Astrocyte of the cerebellum (primary cell): Measurements from ENCODE around the gene ESRP2.

ENCODE experiments used
- DNase-seq: peaks from one replicate; pipeline ENCODE4 v3.0.0-alpha.2; 2011; ENCODE audit warnings: low read depth
- H3K4me3 ChIP-seq: 2 replicates; pipeline ENCODE4 v1.5.1; 2011; ENCODE audit warnings: mild to moderate bottlenecking, low read depth, low read length, moderate library complexity
- in situ Hi-C: cut with HindIII; loops from 2 replicates; pipeline ENCODE4 v1.10.0; 2017; ENCODE audit warnings: low sequenced_read_pairs
- TF ChIP-seq, protein P1 (sequence below): IDR thresholded peaks from 2 replicates; pipeline ENCODE4 v1.5.1; 2012; ENCODE audit warnings: low read length, low read depth, moderate library complexity, mild to moderate bottlenecking; ENCODE audit errors: missing control alignments

Gene ESRP2

DNA sequence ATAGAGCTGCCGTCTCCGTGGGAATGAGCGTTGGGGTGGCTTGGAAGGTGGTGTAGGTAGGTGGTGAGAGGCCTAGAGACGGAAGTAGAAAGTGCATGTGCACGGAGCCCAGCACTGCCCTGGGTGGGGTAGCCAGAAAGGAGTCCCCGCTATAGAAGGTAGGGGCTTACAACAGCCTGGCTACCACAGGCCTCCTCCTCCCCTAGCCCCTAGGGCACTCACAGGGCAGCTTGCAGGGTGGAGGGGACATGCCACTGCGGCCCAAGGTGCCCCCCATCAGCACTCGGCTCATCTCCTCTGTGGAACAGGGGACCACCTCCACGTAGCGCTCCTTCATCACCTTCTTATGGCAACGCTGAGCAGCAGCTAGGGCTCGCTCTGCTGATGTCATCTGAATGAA is 5.0 kb downstream of the ESRP2 start:
- TF ChIP-seq, protein P1, sequence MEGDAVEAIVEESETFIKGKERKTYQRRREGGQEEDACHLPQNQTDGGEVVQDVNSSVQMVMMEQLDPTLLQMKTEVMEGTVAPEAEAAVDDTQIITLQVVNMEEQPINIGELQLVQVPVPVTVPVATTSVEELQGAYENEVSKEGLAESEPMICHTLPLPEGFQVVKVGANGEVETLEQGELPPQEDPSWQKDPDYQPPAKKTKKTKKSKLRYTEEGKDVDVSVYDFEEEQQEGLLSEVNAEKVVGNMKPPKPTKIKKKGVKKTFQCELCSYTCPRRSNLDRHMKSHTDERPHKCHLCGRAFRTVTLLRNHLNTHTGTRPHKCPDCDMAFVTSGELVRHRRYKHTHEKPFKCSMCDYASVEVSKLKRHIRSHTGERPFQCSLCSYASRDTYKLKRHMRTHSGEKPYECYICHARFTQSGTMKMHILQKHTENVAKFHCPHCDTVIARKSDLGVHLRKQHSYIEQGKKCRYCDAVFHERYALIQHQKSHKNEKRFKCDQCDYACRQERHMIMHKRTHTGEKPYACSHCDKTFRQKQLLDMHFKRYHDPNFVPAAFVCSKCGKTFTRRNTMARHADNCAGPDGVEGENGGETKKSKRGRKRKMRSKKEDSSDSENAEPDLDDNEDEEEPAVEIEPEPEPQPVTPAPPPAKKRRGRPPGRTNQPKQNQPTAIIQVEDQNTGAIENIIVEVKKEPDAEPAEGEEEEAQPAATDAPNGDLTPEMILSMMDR, result no peak
- in situ Hi-C loops, result no loop called here
- DNase-seq, result no peak
- H3K4me3 ChIP-seq, result no peak overlapping the region

GRCh38 chr16:68230176-68230571 is 5.8 kb downstream of the ESRP2 start:
- no peak overlapping the region for H3K4me3 ChIP-seq
- in situ Hi-C loops, result no loop called here
- no peak for DNase-seq
- TF ChIP-seq, protein P1, result no peak

DNA sequence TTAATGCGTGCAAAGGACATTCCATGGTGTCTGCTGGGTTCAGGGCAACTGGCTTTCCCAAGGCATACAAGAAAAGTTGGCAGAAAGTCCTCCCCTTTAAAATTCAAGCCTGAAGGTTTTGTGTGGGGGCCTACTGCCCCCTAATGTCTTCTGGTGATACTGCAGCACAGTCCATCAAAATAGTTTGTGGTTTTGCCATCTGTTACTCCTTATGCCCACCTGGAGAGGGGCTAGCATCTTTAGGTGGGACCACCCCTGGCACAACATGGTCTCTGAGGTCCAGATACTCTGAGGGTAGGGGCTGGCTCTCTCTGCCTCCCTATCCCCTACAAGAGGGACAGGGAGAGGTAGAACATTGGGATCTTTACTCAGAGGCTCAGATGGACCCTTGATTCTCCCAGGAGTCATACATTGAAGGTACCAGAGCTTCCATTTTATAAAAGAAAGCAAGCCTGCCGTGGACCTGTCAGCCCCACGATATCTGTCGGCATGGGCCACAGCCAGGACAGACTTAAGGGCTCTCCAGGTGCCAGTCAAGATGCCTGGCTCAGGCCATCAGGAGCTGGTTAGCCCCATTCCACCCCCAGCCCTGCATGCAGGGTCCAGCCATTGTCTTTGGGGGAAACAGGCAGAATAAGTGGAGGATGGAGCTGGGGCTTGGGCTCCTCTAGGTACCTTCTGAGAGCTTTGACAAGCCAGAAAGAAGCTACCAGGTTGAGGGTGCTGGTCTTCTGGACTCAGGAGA is 6.3 kb downstream of the ESRP2 start:
- in situ Hi-C loops, result no loop called here
- DNase-seq, result peak; percentile 46
- TF ChIP-seq, protein P1, result peak; percentile 96
- H3K4me3 ChIP-seq, result no peak overlapping the region

GRCh38 chr16:68228652-68229051 is 7.3 kb downstream of the ESRP2 start:
- TF ChIP-seq, protein P1, result no peak
- in situ Hi-C loops, result no loop called here
- no peak overlapping the region for H3K4me3 ChIP-seq
- no peak for DNase-seq

- H3K4me3 ChIP-seq, result no peak overlapping the region
- in situ Hi-C loops, result no loop called here
- TF ChIP-seq, protein P1, result no peak
- DNase-seq, result no peak
These were observed 7.9 kb downstream of the ESRP2 start for GRCh38 chr16:68227850-68228553.

DNA sequence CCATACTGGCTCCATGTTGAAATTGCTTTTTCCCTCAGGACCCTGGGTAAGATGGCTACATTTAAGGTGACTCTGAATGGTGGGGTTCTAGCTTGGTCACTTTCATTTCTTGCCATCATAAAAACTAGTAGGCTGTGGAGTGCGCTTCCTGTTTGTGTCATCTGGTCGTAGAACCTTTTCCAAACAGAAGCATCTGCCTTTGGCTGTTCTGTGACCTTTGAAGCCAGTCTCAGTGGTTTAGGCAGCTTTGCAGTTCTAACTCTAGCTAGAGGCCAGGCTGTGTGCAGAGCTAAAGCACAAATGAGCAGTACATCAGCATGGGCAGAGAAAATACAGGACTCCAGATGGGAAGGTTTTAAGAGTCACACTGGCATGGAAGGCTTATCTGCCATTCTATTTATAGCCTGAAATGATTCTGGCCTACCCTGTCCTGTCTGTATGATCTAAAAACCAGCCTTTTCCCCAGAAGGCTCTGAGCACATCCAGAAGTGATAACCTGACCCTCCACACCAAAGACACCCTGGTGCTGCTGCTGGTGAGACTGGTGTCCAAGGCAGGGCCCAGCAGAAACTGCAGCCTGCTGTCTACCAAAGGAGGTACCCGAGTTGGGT is 8.6 kb downstream of the ESRP2 start:
- no peak overlapping the region for H3K4me3 ChIP-seq
- in situ Hi-C loops, result no loop called here
- no peak for DNase-seq
- TF ChIP-seq, protein P1, result no peak
